Tibial nerve (tissue), 3 donors: ENCODE data around the gene TM9SF3.

Source experiments
- CTCF ChIP-seq, 5 experiments: fragments of 200-600 bp in 3 of 5; fragments of 450-650 bp in 2 of 5; sonication (generic) in 3 of 5; IDR thresholded peaks; one replicate each; pipeline ENCODE4 v1.5.1; 2016 to 2019; ENCODE audit warnings: antibody characterized with exemption in 5 of 5, mild to moderate bottlenecking in 3 of 5, moderate library complexity in 2 of 5
- POLR2A ChIP-seq, 2 donors: fragments of 450-650 bp; IDR thresholded peaks; one replicate each; pipeline ENCODE4 v1.6.1; 2017; ENCODE audit warnings: antibody characterized with exemption in 2 of 2, mild to moderate bottlenecking in 2 of 2, moderate library complexity in 2 of 2

GRCh38 chr10:96627292-96627691 lies 40.5 kb upstream of the TM9SF3 start:
- TF ChIP-seq CTCF (IDR thresholded peaks at IDR 0.05) (no peak), POLR2A (IDR thresholded peaks at IDR 0.05) (no peak)
